SK-N-SH (cell line): ENCODE measurements around the gene RCN1. TPM values are rescaled to one million over a fixed set of nuclear protein-coding genes. Genes with fewer than 3 reads are reported as not detected.

Source experiments
- CTCF ChIA-PET: fragments of 300-600, 350-600 bp; formaldehyde crosslinking; extraction: SDS; loops from one replicate; lab custom pipeline; 2021; lab: Yijun Ruan, JAX
- POLR2A ChIA-PET: fragments of 350-600 bp; sonication (Branson Sonifier 250); formaldehyde crosslinking; extraction: SDS; loops from one replicate; lab custom pipeline; 2020; ENCODE audit warnings: antibody characterized with exemption, inconsistent platforms; lab: Yijun Ruan, JAX
- DNase-seq: peaks from one replicate; pipeline ENCODE4 v3.0.0; 2012
- H2AFZ ChIP-seq: fragments of 200-600 bp; sonication (generic); 2 replicates; pipeline ENCODE4 v1.8.1; 2016; ENCODE audit warnings: antibody characterized with exemption, mild to moderate bottlenecking, low read depth
- H3F3A ChIP-seq: fragments of 200-600 bp; sonication (generic); replicated peaks from 2 replicates; pipeline ENCODE3; 2016; ENCODE audit warnings: antibody characterized with exemption, mild to moderate bottlenecking; ENCODE audit not compliant: insufficient read depth
- H3K27ac ChIP-seq, 2 experiments: fragments of 200-500 bp in 1 of 2; fragments of 200-600 bp in 1 of 2; sonication (Bioruptor generic) in 1 of 2; sonication (generic), shearing (Covaris generic) in 1 of 2; 2 replicates each; pipeline versions ENCODE4 v1.5.1 to v1.6.1; 2014 to 2016; ENCODE audit warnings: low read depth in 2 of 2, inconsistent platforms in 1 of 2, low read length in 1 of 2, mild to moderate bottlenecking in 1 of 2, mixed read lengths in 1 of 2
- H3K27me3 ChIP-seq: fragments of 200-600 bp; sonication (generic), shearing (Covaris generic); 2 replicates; pipeline ENCODE4 v1.6.1; 2016; ENCODE audit warnings: mixed run types; ENCODE audit not compliant: insufficient read depth
- H3K36me3 ChIP-seq, 2 experiments: fragments of 200-500 bp in 1 of 2; fragments of 200-600 bp in 1 of 2; sonication (Bioruptor generic) in 1 of 2; sonication (generic) in 1 of 2; replicated peaks in 1 of 2; 2 replicates each; pipeline versions ENCODE3 to v1.5.1; 2014 to 2016; ENCODE audit warnings: low read length in 1 of 2, mild to moderate bottlenecking in 1 of 2; ENCODE audit not compliant: insufficient read depth in 2 of 2, control insufficient read depth in 1 of 2
- H3K4me1 ChIP-seq, 2 experiments: fragments of 200-500 bp in 1 of 2; fragments of 200-600 bp in 1 of 2; sonication (Bioruptor generic) in 1 of 2; sonication (generic), shearing (Covaris generic) in 1 of 2; 2 replicates each; pipeline versions ENCODE4 v1.5.1 to v1.6.1; 2014 to 2016; ENCODE audit warnings: low read depth in 1 of 2, low read length in 1 of 2, mixed run types in 1 of 2; ENCODE audit not compliant: insufficient read depth in 2 of 2, control insufficient read depth in 1 of 2
- H3K4me2 ChIP-seq: fragments of 200-600 bp; sonication (generic), shearing (Covaris generic); 2 replicates; pipeline ENCODE4 v1.6.1; 2017; ENCODE audit warnings: mixed run types
- H3K4me3 ChIP-seq, 2 experiments: fragments of 200-500 bp in 1 of 2; fragments of 200-600 bp in 1 of 2; sonication (Bioruptor generic) in 1 of 2; sonication (generic), shearing (Covaris generic) in 1 of 2; 2 replicates each; pipeline versions ENCODE4 v1.5.1 to v1.8.1; 2014 to 2016; ENCODE audit warnings: low read depth in 2 of 2, inconsistent platforms in 1 of 2, low read length in 1 of 2, mild to moderate bottlenecking in 1 of 2, mixed read lengths in 1 of 2, moderate library complexity in 1 of 2
- H3K79me2 ChIP-seq: fragments of 200-600 bp; sonication (generic); 2 replicates; pipeline ENCODE4 v1.8.1; 2017; ENCODE audit warnings: mild to moderate bottlenecking; ENCODE audit not compliant: insufficient read depth
- H3K9ac ChIP-seq: fragments of 200-600 bp; sonication (generic); 2 replicates; pipeline ENCODE4 v1.6.1; 2017; ENCODE audit warnings: mixed run types
- H3K9me2 ChIP-seq: fragments of 200-600 bp; sonication (generic); 2 replicates; pipeline ENCODE4 v1.6.1; 2017; ENCODE audit warnings: mixed run types
- H3K9me3 ChIP-seq: fragments of 200-600 bp; sonication (generic); 2 replicates; pipeline ENCODE4 v1.6.1; 2017; ENCODE audit warnings: mixed run types, mild to moderate bottlenecking, moderate library complexity
- H4K20me1 ChIP-seq: fragments of 200-600 bp; sonication (generic); 2 replicates; pipeline ENCODE4 v1.6.1; 2017; ENCODE audit warnings: mild to moderate bottlenecking, mixed run types; ENCODE audit not compliant: insufficient read depth
- CHD2 ChIP-seq: fragments of 150-350 bp; IDR thresholded peaks from 2 replicates; pipeline ENCODE4 v1.6.1; 2018; ENCODE audit warnings: low read length; ENCODE audit not compliant: partially characterized antibody
- EP300 ChIP-seq, 2 experiments: IDR thresholded peaks; 2 replicates each; pipeline versions ENCODE4 v1.4.0 to v1.6.1; 2012; ENCODE audit warnings: borderline replicate concordance in 1 of 2, low read depth in 1 of 2, low read length in 1 of 2
- FOSL2 ChIP-seq: IDR thresholded peaks from 2 replicates; pipeline ENCODE4 v1.4.0; 2012; ENCODE audit warnings: low read depth, mild to moderate bottlenecking, moderate library complexity, borderline replicate concordance
- FOXJ3 ChIP-seq: sonication (generic); formaldehyde crosslinking; IDR thresholded peaks from 2 replicates; pipeline ENCODE4 v1.5.1; 2020; ENCODE audit warnings: mild to moderate bottlenecking, missing genetic modification reagents
- FOXM1 ChIP-seq: IDR thresholded peaks from 2 replicates; pipeline ENCODE4 v1.4.0; 2012; ENCODE audit warnings: low read depth, mild to moderate bottlenecking
- GABPA ChIP-seq: IDR thresholded peaks from 2 replicates; pipeline ENCODE4 v1.4.0; 2012; ENCODE audit warnings: low read depth, mild to moderate bottlenecking
- JUND ChIP-seq: IDR thresholded peaks from 2 replicates; pipeline ENCODE4 v1.4.0; 2012
- NRF1 ChIP-seq: IDR thresholded peaks from 2 replicates; pipeline ENCODE4 v1.6.1; 2012; ENCODE audit warnings: low read depth, mild to moderate bottlenecking, low read length
- PBX3 ChIP-seq: IDR thresholded peaks from 2 replicates; pipeline ENCODE4; 2012
- RAD21 ChIP-seq: IDR thresholded peaks from 2 replicates; pipeline ENCODE4 v1.6.1; 2012; ENCODE audit warnings: mild to moderate bottlenecking, low read length
- SMC3 ChIP-seq: IDR thresholded peaks from 2 replicates; pipeline ENCODE4 v1.6.1; 2012; ENCODE audit warnings: low read depth, low read length, improper control_type of control experiment
- TEAD4 ChIP-seq: IDR thresholded peaks from 2 replicates; pipeline ENCODE4 v1.4.0; 2012; ENCODE audit warnings: mild to moderate bottlenecking, borderline replicate concordance; ENCODE audit not compliant: insufficient read depth
- USF1 ChIP-seq: IDR thresholded peaks from 2 replicates; pipeline ENCODE4 v1.4.0; 2012; ENCODE audit warnings: low read depth, borderline replicate concordance
- WGBS: methylation state at CpG from one replicate; pipeline ENCODE4 v1.1.6; 2017; ENCODE audit warnings: low lambda C conversion rate; 5-methylcytosine and 5-hydroxymethylcytosine counted together
- polyA plus RNA-seq, 3 experiments: library from polyadenylated mRNA; depleted of rRNA; stranded (reverse); fragments of >200 nt; gene quantifications; 2 replicates each; pipeline ENCODE4 v1.2.3, GENCODE V29; 2012
- TF ChIP-seq, protein P1 (sequence below): IDR thresholded peaks from 2 replicates; pipeline ENCODE4 v1.4.0; 2012; ENCODE audit warnings: low read depth, borderline replicate concordance
- TF ChIP-seq, protein P2 (sequence below): fragments of 150-350 bp; IDR thresholded peaks from 2 replicates; pipeline ENCODE4 v1.6.1; 2016; ENCODE audit warnings: mild to moderate bottlenecking, low read depth, low read length
- TF ChIP-seq, protein P3 (sequence below): IDR thresholded peaks from 2 replicates; pipeline ENCODE4 v1.4.0; 2012; ENCODE audit warnings: low read depth

Gene RCN1
- polyA plus RNA-seq, 1 of the 3 experiments (the other 2 are of a cell fraction): 63.3 TPM

- no peak overlapping the region for H3K27ac ChIP-seq
- POLR2A ChIA-PET: no interaction called here
Measured at GRCh38 chr11:32149748-32150147, 58.9 kb downstream of the RCN1 start.

DNA sequence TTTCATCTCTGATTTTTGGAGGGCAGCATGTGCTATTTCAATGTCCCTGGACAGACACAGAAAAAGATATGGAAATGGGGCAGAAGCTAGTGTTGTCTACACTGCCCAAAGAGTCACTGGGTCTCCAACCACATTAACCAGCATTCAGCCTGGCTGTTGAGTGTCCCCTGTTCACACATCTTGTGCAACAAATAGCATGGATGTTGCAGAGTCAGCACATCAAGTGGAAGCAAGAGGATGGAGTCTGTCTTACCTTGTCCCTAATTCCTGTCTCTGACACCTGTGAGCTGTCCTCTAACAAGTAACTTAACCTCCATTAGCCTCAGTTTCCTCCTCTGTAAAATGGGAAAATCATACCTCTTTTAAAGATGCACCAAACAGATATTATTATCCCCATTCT lies 60.2 kb downstream of the RCN1 start:
- CTCF ChIA-PET: interaction anchor here (3.1 kb wide), 1 partner anchor 98 kb away, joined by 10 read pairs; no protein-coding TSS in a partner anchor
- H3K79me2 ChIP-seq: no peaks in the 10 kb centered on the region

More at GRCh38 chr11:32149748-32150147, 58.9 kb downstream of the RCN1 start:
- no peak overlapping the region for H3K4me2 ChIP-seq
- no peaks in the 10 kb centered on the region for H3K36me3 ChIP-seq
- H3K4me1 ChIP-seq: no peaks in the 10 kb centered on the region
- H3K9me2 ChIP-seq: no peaks in the 10 kb centered on the region
- H3F3A ChIP-seq: no peaks in the 10 kb centered on the region
- no peak for DNase-seq
- no peaks in the 10 kb centered on the region; the same call in 1 of the 2 replicates for H3K27me3 ChIP-seq
- TF ChIP-seq, protein P1, sequence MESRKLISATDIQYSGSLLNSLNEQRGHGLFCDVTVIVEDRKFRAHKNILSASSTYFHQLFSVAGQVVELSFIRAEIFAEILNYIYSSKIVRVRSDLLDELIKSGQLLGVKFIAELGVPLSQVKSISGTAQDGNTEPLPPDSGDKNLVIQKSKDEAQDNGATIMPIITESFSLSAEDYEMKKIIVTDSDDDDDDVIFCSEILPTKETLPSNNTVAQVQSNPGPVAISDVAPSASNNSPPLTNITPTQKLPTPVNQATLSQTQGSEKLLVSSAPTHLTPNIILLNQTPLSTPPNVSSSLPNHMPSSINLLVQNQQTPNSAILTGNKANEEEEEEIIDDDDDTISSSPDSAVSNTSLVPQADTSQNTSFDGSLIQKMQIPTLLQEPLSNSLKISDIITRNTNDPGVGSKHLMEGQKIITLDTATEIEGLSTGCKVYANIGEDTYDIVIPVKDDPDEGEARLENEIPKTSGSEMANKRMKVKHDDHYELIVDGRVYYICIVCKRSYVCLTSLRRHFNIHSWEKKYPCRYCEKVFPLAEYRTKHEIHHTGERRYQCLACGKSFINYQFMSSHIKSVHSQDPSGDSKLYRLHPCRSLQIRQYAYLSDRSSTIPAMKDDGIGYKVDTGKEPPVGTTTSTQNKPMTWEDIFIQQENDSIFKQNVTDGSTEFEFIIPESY: no peak
- TF ChIP-seq NRF1 (no peak), SMC3 (no peak), PBX3 (no peak)
- TF ChIP-seq, all 33 proteins: peak for 0
- Histone ChIP-seq H3K79me2 (no peaks in the 10 kb centered on the region), H3K4me3 (no peak overlapping the region), H3K9me3 (no peaks in the 10 kb centered on the region), H3K9ac (no peak overlapping the region), H4K20me1 (no peaks in the 10 kb centered on the region), H2AFZ (no peak overlapping the region)
- CTCF ChIA-PET: interaction anchor here (3.1 kb wide), 1 partner anchor 97 kb away, joined by 10 read pairs; no protein-coding TSS in a partner anchor
- 44% methylated on average over 6 of the region's 7 CpGs for WGBS

More for the DNA sequence above, 60.2 kb downstream of the RCN1 start:
- no peak overlapping the region for H3K27ac ChIP-seq
- no peaks in the 10 kb centered on the region for H3K4me1 ChIP-seq
- POLR2A ChIA-PET: no interaction called here
- H4K20me1 ChIP-seq: no peaks in the 10 kb centered on the region
- H2AFZ ChIP-seq: no peak overlapping the region
- H3K27me3 ChIP-seq: no peaks in the 10 kb centered on the region; the same call in 1 of the 2 replicates
- no peaks in the 10 kb centered on the region for H3K36me3 ChIP-seq
- no peak overlapping the region for H3K4me3 ChIP-seq
- H3K9ac ChIP-seq: no peak overlapping the region
- H3F3A ChIP-seq: no peaks in the 10 kb centered on the region
- H3K4me2 ChIP-seq: no peak overlapping the region
- DNase-seq: no peak
- H3K9me2 ChIP-seq: no peaks in the 10 kb centered on the region
- TF ChIP-seq FOXJ3 (no peak), USF1 (no peak), CHD2 (no peak), JUND (no peak), RAD21 (no peak), GABPA (no peak), TEAD4 (no peak), FOXM1 (no peak), FOSL2 (no peak), EP300 (IDR thresholded peaks at IDR 0.05; ENCODE audit: borderline replicate concordance in 1 of 2, low read depth in 1 of 2, low read length in 1 of 2) (no peak)
- TF ChIP-seq, protein P2, sequence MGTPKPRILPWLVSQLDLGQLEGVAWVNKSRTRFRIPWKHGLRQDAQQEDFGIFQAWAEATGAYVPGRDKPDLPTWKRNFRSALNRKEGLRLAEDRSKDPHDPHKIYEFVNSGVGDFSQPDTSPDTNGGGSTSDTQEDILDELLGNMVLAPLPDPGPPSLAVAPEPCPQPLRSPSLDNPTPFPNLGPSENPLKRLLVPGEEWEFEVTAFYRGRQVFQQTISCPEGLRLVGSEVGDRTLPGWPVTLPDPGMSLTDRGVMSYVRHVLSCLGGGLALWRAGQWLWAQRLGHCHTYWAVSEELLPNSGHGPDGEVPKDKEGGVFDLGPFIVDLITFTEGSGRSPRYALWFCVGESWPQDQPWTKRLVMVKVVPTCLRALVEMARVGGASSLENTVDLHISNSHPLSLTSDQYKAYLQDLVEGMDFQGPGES: no peak
- TF ChIP-seq, protein P3, sequence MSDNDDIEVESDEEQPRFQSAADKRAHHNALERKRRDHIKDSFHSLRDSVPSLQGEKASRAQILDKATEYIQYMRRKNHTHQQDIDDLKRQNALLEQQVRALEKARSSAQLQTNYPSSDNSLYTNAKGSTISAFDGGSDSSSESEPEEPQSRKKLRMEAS: no peak
- H3K9me3 ChIP-seq: no peaks in the 10 kb centered on the region
